ENCODE measurements around the gene SPP1.
"Not testable (repeated sequence)": the region's sequence is repeated elsewhere in the genome, so short reads cannot be mapped to it uniquely, and the experiment has no call there.

Gene SPP1

DNA sequence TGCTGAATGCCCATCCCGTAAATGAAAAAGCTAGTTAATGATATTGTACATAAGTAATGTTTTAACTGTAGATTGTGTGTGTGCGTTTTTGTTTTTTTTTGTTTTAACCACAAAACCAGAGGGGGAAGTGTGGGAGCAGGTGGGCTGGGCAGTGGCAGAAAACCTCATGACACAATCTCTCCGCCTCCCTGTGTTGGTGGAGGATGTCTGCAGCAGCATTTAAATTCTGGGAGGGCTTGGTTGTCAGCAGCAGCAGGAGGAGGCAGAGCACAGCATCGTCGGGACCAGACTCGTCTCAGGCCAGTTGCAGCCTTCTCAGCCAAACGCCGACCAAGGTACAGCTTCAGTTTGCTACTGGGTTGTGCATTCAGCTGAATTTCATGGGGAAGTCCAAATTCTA, at the start of gene SPP1:
Gene SPP1, plus strand, starts transcription at position 249 of the 400 bp plus-strand sequence. CDS start 1,182 bp downstream, outside the sequence.
- peak; percentile 3 for DNase-seq

DNA sequence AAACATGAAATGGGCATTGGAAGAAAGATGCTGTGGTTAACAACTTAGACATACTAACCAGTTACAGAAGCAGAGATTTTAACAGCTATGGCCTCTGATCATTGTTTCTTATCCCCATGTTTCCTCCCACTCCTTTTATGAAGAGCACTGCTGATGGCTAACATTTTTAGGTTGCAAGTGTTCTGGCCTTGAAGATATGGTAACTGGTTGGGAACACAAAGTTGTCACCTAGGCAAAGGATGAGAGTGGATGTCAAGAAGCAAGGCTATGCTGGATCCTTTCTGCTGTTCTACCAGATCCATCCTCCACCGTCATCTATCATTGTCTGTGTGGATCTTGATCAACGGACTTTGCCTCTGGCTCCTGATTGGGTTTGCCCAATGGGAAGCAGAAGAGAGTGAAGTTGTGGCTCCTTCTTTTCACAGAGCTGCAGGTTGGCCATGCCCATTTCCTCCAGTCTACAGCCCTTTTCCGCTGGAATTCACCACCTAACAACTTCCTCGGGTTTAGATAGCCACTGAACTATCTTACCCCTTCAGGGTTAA, 48.9 kb upstream of the SPP1 start:
- no peak for DNase-seq

DNA sequence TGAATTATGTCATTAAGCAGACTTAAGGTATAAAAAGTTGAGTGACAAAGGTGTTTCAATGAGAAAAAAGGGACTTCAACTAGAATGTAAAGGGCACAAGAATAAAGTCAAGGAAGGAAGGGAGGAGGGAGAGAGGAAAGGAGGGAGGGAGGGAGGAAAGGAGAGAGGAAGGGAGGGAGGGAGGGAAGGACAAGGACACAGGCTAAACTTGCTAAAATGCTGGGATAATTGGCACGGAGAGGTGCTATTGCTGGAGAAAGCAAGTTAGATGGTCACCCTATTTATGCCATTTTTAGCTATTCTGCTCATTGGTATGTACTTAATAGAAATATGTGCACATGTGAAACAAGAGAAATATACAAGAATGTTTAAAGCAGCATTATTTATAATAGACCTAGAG, 44.9 kb upstream of the SPP1 start:
- DNase-seq: no peak

DNA sequence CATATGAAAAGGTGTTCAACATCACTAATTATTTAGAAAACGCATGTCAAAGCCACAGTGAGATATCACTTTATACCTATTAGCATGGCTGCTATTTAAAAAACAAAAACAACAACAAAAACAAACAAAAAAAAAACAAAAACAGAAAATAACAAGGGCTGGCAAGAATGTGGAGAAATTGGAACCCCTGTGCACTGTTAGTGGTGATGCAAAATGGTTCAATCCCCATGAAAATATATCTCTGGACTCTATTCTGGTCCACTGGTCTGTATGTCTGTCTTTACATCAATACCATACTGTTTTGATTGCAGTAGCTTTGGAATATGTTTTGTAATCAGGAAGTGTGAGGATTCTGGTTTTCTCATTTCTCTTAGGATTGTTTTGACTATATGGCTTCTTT, 43.6 kb upstream of the SPP1 start:
- no peak for DNase-seq

DNA sequence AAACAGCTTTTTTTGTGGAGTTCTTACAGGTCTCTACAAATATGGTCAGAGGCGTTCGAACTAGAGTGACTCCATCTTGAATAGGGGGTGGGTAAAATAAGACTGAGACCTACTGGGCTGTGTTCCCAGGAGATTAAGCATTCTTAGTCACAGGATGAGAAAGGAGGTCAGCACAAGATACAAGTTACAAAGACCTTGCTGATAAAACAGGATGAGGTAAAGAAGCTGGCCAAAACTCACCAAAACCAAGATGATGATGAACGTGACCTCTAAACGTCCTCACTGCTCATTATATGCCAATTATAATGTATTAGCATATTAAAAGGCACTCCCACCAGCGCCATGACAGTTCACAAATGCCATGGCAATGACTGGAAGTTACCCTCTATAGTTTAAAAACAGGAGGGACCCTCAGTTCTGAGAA, 42.8 kb upstream of the SPP1 start:
- DNase-seq: no peak

DNA sequence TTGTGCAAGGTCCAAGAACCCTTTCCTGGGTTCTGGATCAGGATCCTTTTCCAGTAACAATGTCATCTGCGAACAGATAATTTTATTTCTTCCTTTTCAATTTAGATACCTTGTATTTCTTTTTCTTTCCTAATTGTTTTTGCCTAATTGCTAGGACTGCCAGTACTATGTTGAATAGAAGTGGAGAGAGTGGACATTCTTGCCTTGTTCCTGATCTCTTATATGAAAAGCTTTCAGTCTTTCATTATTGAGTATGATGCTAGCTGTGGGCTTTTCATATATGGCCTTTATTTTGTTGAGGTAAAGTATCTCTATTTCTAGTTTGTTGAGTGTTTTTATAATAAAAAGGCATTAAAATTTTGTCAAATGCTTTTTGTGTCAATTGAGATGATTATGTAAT, 42.2 kb upstream of the SPP1 start:
- no peak for DNase-seq

DNA sequence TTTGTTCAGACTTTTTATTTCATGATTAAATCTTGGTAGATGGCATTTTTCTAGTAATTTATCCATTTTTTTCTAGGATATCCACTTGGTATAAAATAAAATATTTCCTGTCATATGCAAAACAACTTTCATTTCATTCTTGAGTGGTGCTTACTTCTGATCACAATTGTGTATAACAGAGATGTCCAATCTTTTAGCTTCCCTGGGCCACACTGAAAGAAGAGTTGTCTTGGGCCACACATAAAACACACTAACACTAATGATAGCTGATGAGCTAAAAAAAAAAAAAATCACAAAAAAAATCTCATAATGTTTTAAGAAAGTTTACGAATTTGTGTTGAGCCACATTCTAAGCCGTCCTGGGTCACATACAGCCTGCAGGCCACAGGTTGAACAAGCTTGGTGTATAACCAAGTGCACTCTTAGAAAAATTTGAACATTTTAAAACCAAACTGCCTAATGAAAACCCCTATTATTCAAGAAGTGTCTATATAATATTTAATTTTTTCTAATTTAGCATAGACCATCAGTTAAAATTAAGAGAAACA, 41.3 kb upstream of the SPP1 start:
- DNase-seq: no peak

DNA sequence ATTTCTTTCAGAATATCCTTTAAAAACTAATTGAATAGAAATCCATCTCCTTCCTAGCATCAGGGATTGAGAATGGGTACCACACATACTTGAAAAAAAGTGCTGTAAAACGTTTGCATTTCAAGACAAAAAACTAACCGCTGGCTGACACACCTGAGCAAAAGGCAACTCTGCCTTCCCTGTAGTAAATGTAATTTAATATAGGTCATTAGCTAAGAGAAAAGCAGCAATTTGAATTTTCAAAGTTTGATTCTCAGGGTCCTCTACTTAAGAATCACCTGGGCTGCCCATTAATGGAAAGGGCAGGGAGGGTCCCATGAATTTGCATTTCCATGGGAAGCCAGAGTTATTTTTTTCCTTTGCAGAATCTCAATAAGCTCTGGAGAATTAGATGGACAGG, 40.5 kb upstream of the SPP1 start:
- no peak for DNase-seq

DNA sequence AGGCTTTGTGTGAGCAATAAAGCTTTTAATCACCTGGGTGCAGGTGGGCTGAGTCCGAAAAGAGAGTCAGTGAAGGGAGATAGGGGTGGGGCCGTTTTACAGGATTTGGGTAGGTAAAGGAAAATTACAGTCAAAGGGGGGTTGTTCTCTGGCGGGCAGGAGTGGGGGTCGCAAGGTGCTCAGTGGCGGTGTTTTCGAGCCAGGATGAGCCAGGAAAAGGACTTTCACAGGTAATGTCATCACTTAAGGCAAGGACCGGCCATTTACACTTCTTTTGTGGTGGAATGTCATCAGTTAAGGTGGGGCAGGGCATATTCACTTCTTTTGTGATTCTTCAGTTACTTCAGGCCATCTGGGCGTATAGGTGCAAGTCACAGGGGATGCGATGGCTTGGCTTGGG, 39.6 kb upstream of the SPP1 start:
- DNase-seq: not testable (repeated sequence)

DNA sequence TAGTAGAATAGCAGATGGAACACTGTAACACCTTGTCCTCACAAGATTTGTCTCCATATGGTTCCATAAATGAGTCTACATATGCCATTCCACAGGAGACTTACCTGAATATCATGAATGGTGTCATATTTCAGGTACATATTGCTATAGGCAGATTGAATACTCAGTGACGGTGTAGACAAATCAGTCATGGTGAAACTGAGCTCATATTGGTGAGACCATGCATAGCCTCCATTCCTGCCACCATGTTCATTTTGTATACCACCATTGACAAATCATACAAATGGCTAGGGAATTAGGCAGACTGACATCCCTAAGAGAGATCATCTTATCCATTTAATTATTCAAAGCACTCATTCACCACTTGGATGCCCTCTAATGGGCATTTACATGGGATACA, 38.0 kb upstream of the SPP1 start:
- DNase-seq: no peak

DNA sequence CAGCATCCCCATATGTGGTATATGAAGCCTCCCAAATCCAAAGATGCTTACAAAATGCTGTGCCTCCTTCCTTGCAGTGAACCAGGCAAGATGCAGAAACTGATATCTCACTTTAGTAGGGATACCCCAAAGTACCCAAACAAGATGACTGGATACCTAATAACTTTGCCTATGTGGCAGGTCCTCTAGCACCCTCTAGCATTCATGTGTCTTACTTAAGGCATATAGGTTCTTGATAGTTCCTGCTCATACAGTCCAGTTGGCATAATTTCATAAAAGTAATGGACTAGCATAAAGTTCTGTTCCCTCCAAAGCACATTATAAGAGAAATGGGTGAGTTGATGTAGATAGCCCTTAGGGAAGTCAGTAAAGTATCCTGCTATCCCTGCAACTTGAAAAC, 36.8 kb upstream of the SPP1 start:
- no peak for DNase-seq

DNA sequence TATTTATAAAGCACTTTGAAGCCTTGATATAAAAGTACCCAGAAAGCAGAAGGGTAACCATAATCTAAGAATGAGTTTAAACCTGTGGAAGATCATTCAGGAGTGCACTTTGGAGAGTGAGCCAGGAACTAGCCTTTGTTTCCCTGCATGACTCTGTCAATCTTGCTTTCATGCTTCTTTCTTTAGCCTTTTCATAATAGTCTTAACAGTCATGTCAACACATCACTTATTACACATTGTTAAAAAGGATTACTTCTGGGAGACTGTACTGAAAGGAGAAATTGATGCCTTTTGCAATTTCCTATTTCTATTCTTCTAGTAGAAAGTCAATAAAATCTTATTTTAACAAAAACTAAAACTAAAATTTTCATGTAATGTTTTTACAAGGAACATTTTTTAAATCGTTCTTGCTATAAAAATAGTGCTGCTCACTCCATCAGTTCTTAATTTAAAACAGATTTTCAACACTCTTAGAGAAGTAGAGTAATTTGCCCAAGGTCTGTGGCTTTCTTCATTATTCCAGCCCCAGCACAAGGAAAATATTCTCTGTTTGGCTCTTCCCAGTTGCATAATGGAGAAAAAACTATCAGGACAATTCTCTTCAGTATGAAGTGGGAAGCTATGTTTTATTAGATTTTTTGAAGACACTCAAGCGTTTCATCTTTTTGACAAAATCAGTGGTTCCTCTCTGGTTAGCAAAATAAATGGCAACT, 35.4 kb upstream of the SPP1 start:
- no peak for DNase-seq

DNA sequence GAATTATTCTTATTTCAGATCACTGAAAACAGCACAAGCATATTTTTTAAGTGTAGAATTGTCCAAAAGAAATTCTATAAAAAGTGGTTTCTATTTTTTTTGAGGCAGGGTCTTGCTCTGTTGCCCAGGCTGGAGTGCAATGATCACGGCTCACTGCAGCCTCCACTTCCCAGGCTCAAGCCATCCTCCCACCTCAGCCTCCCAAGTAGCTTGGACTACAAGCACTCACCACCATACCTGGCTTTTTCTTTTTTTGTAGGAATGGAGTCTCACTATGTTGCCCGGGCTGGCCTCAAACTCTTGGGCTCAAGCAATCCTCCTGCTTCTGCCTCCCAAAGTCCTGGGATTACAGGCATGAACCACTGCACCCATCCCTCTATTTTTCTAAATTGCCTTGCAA, 34.7 kb upstream of the SPP1 start:
- DNase-seq: not testable (repeated sequence)

DNA sequence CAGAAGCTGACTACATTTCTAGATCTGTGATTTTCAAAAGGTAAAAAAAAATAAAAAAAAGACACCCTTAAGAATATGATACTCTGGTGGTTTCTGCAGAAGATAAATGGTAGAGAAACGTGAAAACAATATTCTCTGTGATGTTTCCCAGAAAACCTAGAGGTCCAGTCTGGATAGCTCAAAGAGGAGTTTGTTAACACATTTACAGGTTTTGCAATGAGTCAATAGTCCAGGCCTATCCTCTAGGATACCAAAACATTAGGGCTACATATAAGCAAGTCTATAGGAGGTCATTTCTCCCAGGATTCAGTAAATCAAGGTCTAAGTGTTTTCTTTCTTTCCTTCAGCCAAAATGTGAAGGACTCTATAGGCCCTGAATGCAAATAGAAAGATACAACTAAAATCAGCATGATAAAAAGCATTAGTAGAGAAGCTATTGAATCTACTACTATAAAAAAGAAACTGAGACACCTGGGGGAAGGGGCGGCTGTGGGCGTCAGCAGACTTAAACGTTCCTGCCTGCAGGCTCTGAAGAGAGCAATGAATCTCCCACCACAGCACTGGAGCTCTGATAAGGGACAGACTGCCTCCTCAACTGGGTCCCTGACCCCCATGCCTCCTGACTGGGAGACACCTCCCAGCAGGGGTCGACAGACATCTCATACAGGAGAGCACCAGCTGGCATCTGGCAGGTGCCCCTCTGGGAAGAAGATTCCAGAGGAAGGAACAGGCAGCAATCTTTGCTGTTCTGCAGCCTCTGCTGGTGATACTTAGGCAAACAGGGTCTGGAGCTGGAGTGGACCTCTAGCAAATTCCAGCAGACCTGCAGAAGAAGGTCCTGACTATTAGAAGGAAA, 33.7 kb upstream of the SPP1 start:
- no peak for DNase-seq

DNA sequence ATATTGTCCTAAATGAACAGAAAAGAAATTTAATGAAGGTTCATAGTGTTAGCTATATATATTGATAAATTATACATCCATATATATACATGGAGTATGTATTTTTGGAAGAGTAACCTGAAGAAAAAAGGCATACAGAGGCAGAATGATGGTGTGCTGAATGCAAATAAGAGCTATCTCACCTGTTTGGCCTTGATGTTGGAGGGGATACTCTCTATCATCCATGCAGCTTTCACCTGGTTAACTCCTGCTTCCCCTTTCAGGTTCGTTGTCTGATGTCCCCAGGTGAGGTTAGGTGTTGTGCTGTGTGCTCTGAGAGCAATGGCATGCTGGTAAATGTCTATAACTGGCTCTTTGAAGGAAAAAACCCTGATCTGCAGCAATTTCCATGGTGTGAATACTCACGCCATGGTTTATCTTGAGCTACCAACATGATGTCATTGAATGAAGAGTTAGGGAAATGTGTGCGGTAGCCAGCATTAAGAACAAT, 31.8 kb upstream of the SPP1 start:
- DNase-seq: no peak

DNA sequence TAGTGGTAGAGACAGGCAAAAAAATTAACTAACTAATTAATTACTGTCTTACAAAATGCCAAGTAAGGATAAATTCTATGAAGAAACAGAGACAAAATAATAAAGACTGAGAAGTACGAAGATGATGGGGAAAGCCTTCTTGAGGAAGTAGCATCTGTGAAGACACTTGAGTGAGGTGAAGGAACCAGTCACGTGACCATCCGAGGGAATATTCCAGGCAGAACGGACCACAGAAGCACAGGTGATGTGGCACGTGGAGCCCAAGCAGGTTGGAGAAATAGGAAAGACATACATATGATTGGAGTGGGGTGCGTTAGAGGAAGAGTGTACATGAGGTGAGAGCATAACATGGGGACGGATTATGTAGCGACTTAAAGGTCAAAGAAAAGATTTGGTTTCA, 30.5 kb upstream of the SPP1 start:
- no peak for DNase-seq

DNA sequence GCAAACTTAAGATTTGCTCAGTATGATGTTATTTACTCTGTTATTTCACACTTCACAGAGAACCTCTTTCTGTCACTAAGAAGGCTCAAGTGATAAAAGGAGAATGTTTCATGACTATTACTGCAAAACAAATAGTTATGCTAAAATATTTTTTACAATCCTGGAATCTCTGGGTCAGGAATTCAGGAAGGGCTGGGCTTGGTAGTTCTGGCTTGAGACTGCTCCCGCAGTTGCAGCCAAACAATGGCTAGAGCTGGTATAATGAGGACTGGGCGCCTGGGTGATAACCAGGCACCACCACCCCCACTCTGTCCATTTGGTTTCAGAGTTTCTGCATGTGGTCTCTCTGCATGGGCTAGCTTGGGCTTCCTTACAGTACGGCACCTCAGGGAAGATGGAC, 28.7 kb upstream of the SPP1 start:
- DNase-seq: no peak

DNA sequence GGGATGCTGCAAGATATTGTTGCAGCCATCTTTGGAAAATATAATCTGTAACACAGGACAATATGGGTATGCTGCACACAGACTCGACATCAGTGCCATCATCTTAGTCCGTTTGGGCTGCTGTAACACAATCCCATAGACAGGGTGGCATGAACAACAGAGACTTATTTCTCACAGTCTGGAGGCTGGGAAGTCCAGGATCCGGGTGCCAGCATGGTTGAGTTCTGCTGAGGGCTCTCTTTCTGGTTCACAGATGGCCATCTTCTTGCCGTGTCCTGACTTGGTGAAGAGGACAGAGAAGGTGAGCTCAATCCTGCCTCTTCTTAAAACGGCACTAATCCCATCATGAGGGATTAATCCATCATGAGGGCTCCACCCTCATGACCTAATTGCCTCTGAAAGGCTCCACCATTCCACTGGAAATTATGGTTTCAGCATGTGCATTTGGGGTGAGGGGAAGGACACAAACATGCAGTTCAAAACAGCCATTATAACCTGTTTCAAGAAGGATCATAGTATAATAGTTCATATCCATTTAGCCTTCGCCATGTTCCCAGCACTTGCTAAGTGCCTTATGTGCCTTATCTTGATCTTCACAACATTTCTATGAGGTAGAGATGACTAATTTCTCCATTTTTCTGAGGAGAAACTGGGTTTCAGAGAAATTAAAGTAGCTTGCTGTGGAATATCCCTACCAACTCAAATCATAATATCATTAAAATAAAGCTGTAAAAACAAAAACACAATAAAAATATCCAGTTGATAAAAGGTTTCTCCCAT, 27.9 kb upstream of the SPP1 start:
- no peak for DNase-seq

DNA sequence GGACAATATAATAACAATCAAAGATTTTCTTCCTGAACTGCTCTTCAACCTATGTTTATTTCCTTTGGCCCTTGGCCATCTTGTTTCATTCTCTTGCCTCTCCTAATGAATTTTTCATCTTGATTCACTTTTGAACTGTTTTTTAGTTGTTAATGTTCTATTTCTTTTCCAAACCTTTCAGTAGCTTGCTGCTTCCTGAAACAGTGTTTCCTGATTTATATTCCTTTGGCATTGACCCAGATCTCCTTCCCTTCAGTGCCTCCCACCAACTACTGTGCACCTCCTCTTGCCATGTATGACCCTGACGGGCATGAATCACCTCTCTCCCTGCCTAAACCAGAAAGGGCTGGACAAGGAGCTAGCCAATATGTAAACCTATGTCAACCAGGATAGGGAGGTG, 25.6 kb upstream of the SPP1 start:
- DNase-seq: no peak

DNA sequence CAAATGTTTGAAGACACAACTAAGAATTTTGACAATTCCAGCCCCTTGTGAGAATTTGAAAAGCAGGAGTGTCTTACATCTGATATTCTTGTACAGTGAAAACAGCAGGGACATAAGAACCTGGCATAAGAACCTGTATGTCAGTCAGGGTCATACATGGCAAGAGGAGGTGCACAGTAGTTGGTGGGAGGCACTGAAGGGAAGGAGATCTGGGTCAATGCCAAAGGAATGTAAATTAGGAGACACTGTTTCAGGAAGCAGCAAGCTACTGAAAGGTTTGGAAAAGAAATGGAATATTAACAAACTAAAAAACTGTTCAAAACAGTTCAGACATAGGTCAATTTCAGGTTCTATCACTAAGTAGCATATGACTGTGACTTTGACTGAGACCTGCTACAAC, 25.0 kb upstream of the SPP1 start:
- DNase-seq: no peak

DNA sequence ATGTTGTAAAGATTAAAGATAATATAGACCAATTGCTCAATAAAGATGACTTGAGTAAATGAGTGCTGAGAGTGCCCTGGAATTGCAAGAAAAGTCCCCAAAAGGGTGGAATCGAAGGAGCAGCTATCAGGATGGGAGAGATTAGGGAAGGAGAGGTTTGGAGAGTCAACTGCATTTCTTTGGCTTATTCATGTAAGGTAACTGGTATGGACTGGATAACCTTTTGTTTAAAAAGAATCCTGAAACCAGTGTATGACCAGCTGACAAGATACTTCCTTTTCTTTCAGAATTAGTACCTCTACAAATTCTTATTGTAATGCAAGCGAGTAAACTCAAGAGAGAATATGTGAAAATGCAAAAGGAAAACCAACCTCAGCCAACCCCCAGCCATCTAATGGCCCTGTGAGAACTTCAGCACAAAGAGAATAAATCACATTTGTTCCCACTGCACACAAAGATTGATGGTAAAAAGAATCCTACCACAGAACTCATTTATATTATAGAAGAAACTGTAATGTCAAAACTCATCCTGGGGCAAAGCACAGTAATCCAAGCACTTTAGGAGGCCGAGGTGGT, 24.5 kb upstream of the SPP1 start:
- DNase-seq: no peak

DNA sequence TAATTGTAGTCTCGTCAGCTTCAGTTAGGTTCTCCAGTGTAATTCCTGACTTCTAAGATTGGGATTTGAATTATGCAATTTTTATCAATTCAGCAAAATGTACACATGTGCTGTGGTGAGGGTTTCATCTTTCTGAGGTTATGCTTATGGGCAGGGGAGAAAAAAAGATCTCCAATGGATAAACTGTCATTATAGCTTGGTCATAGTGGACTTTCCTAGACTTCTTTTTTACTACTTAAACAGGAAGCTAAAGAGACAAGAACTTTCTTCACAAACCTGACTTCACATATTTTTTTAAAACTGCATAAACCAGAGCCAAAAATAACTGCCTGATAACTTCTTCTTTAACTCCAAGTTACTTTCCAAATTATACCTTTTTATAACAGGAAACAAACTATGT, 21.7 kb upstream of the SPP1 start:
- no peak for DNase-seq

DNA sequence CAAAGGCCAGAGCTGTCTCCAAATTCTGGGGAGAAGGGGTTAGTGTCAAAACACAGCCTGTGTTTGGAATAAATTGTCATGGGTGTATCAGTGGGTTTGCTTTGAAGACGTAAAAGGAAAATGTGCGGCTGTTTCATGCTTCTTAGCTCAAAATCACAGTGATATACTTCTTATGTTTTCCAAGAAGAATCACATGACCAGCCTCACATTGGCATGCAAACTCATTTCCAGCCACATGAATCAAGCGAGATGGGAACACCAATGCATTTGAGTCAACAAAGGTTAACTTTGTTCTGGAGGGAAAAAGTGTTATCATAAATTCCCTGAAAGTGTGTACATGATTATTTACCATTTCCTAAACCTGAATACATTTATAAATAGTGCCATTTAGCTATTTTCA, 19.0 kb upstream of the SPP1 start:
- DNase-seq: no peak
